ENCODE data around the gene ELAVL1. TPM values are rescaled to one million over a fixed set of nuclear protein-coding genes. Genes with fewer than 3 reads are reported as not detected.

Gene ELAVL1
- total RNA-seq, 1 donor from 2014 or later = 68.9 TPM

GRCh38 chr19:7912697-7913564 lies 92.5 kb downstream of the ELAVL1 start:
- DNase-seq (ENCODE audit: low spot score) = no peak

- DNase-seq (ENCODE audit: low spot score) = no peak
Observed at GRCh38 chr19:7912144-7912696, 93.2 kb downstream of the ELAVL1 start.

GRCh38 chr19:7911508-7912143 lies 93.8 kb downstream of the ELAVL1 start:
- no peak for DNase-seq (ENCODE audit: low spot score)

- no peak for DNase-seq (ENCODE audit: low spot score)
Observed at GRCh38 chr19:7910321-7911161, 94.9 kb downstream of the ELAVL1 start.

GRCh38 chr19:7909471-7910067 lies 95.9 kb downstream of the ELAVL1 start:
- DNase-seq (ENCODE audit: low spot score) = no peak

- no peak for DNase-seq (ENCODE audit: low spot score)
Observed at GRCh38 chr19:7908742-7909461, 96.5 kb downstream of the ELAVL1 start.

Other genes with a start within 250 kb of the ELAVL1 start
- not detected for gene CLEC4M, start 242.4 kb downstream of the ELAVL1 start, total RNA-seq
- 23.4 TPM for gene EVI5L, start 175.4 kb downstream of the ELAVL1 start, total RNA-seq
- 1.6 TPM for gene PRR36, start 131.3 kb downstream of the ELAVL1 start, total RNA-seq
- gene LRRC8E, start 117.1 kb downstream of the ELAVL1 start, total RNA-seq = 4.1 TPM
- 39.1 TPM for gene MAP2K7, start 101.8 kb downstream of the ELAVL1 start, total RNA-seq
- 0.52 TPM for gene TGFBR3L, start 90.8 kb downstream of the ELAVL1 start, total RNA-seq
- gene SNAPC2, start 85.3 kb downstream of the ELAVL1 start, total RNA-seq = 18.7 TPM
- gene CTXN1, start 79.5 kb downstream of the ELAVL1 start, total RNA-seq = 5.9 TPM
- 46.2 TPM for gene TIMM44, start 62.0 kb downstream of the ELAVL1 start, total RNA-seq
- not detected for gene CCL25, start 47.1 kb upstream of the ELAVL1 start, total RNA-seq
- 0.09 TPM for gene FBN3, start 144.0 kb upstream of the ELAVL1 start, total RNA-seq
- 20.7 TPM for gene CERS4, start 203.7 kb upstream of the ELAVL1 start, total RNA-seq